ENCODE measurements around the gene CPOX. TPM values are rescaled to one million over a fixed set of nuclear protein-coding genes. Genes with fewer than 3 reads are reported as not detected.
"Not testable (repeated sequence)": the region's sequence is repeated elsewhere in the genome, so short reads cannot be mapped to it uniquely, and the experiment has no call there.

CPOX gene
- total RNA-seq, 1 donor from 2014 or later: 15.4 TPM

- ATAC-seq: no peak
These were observed 31.5 kb downstream of the CPOX start for GRCh38 chr3:98561727-98562521.

DNA sequence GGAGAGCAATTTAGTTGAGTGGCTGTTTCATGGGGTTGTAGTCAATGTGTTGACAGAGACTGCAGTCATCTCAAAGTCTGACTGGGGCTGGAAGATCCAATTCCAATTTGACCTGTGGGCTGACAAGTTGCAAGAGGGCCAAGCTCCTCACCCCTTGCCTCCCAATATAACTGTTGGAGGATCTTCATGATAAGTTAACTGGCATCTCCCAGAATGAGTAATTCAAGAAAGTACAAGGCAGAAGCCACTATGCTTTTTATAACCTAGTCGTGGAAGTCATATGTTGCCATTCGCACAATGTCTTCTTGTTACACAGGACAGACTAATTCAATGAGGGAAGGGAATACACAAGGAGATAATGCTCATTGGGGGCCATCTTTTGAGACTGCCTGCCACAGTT is 32.5 kb downstream of the CPOX start:
- no peak for ATAC-seq

GRCh38 chr3:98559769-98560168 is 33.6 kb downstream of the CPOX start:
- ATAC-seq: not testable (repeated sequence)

DNA sequence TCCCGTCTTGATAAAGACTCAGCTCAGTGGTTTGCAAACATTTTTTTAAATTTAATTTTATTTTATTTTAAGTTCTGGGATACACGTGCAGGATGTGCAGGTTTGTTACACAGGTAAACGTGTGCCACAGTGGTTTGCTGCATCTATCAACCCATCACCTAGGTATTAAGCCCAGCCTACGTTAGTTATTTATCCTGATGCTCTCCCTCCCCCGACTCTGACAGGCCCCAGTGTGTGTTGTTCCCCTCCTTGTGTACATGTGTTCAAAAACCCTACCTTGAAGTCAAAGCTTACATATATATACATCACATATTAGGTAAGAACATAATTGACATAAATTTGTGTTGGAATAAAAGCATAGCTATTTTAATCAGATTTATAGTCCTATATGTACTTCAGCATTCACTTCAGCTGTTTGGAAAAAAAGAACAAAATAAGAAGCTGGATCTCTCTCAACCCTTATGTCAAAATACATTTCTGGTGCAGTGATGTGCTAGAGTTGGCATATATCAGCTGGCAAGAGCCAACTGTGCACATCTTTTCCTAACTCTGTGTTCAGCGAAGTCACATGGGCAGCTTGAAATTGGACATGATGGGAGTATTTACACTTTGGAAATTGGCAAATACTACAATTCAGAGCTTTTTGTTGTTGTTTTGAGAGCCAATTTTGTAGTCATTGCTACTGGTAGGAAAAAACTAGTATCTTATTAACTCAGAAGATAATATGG is 35.1 kb downstream of the CPOX start:
- no peak for ATAC-seq

DNA sequence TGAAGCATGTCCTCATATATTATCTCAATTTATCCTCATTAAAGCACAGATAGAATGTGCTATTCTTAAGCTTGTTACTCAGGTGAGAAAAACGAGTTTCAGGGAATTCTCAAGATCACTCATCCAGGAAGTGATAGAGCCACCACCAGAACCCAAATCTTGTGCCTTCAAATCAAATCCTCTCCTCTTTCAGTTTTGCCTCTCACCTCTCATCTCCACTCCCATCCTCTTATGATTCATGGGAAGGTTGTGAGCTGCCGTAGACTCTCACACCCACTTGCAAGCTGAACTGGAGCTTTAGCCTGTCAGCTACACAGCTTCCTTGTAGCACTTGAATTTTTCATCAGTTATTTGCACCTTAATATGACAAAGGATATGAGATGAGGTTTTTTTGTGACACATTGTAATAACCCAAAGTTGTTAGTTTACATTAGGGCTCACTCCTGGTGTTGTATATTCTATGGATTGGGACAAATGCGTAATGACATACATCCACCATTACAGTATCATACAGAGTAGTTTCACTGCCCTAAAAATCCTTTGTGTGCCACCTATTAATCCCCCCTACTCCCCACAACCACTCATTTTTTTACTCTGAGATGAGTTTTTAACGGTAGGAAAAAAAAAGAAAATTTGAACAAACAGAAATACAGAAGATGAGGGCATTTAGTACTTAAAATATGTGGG is 35.9 kb downstream of the CPOX start:
- peak; percentile 93 for ATAC-seq

DNA sequence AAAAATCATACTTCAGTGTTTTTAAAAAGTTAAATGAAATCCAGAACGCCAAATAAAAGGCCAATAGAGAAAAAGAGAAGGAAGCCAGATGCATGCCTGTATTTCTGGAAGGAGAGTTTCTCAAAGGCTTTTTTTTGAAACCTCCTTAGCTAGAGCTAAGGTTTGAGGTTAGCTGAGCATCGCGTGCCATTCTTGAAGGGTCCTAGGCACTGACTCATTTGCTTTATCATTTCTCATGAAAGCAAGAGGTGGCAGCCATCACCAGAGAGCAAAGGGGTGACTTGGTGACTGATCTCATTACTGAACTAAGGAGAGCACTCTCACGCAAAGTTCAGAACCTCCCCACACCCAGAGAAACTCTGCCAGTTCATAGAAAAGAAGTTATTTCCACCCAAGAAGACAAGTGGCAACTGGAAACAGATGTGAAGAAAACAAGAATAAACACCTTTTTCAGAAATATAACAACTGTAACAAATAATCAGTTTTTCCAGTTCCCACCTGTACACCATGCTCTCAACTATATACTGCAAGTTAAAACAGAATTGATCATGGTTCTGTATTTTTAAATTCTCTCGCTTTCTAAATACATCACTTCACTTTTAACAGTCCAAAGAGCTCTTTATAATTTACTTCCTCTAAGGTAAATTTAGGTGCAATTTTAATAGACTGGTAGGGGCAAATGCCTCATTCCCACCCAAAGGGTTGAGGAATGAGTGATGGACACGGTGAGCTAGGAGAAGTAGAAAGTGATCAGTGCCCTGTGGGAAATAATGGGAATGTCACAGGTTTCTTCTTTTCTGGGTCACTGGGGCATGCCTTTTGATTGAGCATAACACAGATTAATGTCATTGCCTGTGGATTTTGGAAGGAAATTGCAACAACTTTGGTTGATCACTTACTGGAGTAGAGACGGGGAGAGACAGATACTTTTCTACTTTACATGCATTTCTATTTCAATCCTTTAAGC is 37.0 kb downstream of the CPOX start:
- ATAC-seq: no peak

GRCh38 chr3:98555025-98555379 is 38.4 kb downstream of the CPOX start:
- no peak for ATAC-seq

GRCh38 chr3:98554580-98554979 is 38.8 kb downstream of the CPOX start:
- no peak for ATAC-seq

- ATAC-seq: no peak
These were observed 39.7 kb downstream of the CPOX start for GRCh38 chr3:98553753-98554152.

DNA sequence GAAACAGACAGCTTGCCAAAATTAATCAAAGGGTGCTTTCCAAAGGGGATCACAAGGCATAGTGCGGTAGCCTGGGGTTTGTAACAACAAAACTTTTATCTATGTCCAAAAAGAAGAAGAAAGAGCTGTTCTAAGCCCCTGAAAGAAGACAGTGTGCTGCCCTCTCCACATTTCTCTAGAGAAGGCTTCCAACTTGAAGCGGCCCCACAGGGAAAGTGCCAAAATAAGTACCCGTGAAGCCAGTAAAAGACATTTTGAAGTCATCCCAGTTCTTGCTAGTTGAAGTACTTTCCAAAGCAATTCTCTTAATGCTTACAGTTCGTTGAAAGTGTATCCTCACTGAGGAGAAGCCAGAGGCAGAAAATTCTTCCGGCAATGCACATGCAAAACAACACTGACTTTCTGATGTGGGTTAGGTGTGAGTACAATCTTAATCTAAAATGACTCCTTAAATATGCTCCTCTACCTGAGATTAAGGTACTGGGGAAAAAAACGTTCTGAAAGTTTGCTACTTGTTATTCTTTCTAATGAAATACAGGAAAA is 40.3 kb downstream of the CPOX start:
- ATAC-seq: no peak

GRCh38 chr3:98552232-98553020 is 41.0 kb downstream of the CPOX start:
- ATAC-seq: no peak

DNA sequence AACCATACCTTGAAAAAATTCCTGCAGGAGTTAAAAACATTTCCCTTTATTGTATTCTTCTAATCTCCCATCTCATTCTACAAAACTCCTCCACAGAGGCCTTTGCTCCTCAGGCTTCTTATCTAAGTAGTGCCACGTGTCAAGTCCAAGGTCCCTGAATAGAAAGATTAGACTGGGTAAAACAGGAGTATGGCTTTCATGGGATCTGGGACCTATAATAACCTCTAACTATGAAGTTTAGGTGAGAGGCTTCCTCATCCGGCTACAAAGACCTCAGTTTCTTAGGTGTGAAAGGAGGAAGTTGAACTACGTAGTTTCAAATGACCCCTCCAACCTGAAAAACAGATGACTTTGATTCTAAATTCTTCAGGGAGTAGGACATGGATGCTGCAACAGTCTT is 41.7 kb downstream of the CPOX start:
- no peak for ATAC-seq

GRCh38 chr3:98551236-98551635 is 42.2 kb downstream of the CPOX start:
- no peak for ATAC-seq

GRCh38 chr3:98550833-98551232 is 42.6 kb downstream of the CPOX start:
- ATAC-seq: no peak

DNA sequence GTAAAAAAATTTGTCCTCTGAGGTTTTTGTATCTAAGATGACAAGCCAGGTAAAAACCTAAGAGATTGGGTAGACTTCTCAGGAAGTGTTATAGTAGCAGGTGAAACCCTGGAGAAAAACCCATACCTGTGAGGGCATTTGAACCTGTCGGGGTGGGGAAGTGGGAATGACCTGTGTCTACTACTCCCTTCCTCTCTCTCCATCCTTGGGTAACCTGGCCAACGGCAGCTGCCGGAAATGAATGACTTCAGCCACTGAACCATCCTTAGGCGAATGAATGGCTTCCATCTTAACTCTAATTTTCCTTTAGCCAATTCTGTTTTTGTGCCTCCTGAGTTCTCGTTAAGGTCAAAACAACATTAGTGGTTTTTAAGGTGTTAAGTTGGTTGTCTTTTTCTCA is 44.9 kb downstream of the CPOX start:
- ATAC-seq: no peak

- ATAC-seq: no peak
These were observed 47.5 kb downstream of the CPOX start for GRCh38 chr3:98545940-98546339.

DNA sequence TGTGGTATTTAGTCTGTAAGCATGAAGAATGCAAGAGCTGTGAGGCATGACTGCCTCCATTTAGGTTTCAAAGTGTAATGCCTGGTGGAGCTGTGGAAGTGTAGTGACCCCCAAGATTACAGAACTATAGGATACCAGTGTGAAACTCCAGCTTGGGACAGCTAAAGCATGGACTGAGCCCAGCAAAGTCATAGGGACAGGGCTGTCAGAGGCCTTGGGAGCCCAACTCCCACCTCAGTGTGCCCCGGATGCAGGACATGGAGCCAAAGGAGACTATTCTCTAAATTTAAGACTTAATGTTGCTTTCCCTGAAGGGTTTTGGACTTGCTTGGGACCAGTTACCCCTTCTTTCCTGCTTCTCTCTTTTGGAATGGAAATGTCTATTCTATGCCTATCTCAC is 50.8 kb downstream of the CPOX start:
- no peak for ATAC-seq

- no peak for ATAC-seq
These were observed 51.7 kb downstream of the CPOX start for GRCh38 chr3:98541695-98542094.

GRCh38 chr3:98540346-98540745 is 53.1 kb downstream of the CPOX start:
- ATAC-seq: no peak

GRCh38 chr3:98536456-98537017 is 56.9 kb downstream of the CPOX start:
- ATAC-seq: peak; percentile 35

DNA sequence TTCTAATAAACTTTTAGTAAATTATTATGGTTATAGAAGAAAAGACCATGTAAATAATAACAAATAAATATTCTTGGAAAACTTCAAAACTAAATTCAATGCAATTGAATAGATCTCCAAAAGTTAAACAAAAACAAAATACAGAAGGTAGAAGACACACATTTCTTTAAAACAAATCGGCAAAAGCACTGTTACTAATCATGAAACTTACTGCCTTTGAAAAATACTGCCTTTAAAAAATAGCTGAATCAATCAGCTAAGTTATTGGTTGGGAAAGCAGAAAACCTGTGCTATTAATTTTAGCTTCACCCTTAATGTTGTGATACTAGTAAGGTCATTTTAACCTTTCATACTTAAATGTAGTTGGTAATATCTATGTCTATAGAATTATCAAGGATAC is 58.7 kb downstream of the CPOX start:
- no peak for ATAC-seq
